Keratinocyte (primary cell): ENCODE measurements around the gene ADAMTS17. TPM values are rescaled to one million over a fixed set of nuclear protein-coding genes. Genes with fewer than 3 reads are reported as not detected.

Experiments
- DNase-seq: peaks from one replicate; pipeline ENCODE4 v3.0.0-alpha.2; 2011; ENCODE audit warnings: low read depth, missing footprints, low spot score
- FAIRE-seq: peaks from 2 replicates; lab custom pipeline; 2011; peaks lifted over from hg19 to GRCh38; lab: Jason Lieb, UNC
- H2AFZ ChIP-seq: 2 replicates; pipeline ENCODE4 v1.6.0; 2012; ENCODE audit warnings: low read length, control low read depth, inconsistent platforms; ENCODE audit not compliant: control insufficient read depth
- H3K27ac ChIP-seq: 2 replicates; pipeline ENCODE4 v1.5.1; 2011; ENCODE audit warnings: low read length; ENCODE audit not compliant: control insufficient read depth, insufficient read depth
- H3K27me3 ChIP-seq: 3 replicates; pipeline ENCODE4 v1.6.0; 2011; ENCODE audit warnings: low read length; ENCODE audit not compliant: control insufficient read depth, insufficient read depth; ENCODE audit errors: extremely low read depth
- H3K36me3 ChIP-seq, 2 experiments: 2 replicates in 1 of 2; 3 replicates in 1 of 2; pipeline ENCODE4 v1.5.1; 2011; ENCODE audit warnings: low read length in 2 of 2, mild to moderate bottlenecking in 1 of 2; ENCODE audit not compliant: control insufficient read depth in 2 of 2, insufficient read depth in 2 of 2; ENCODE audit errors: extremely low read depth in 1 of 2
- H3K4me1 ChIP-seq: 3 replicates; pipeline ENCODE4 v1.5.1; 2011; ENCODE audit warnings: low read length; ENCODE audit not compliant: control insufficient read depth, insufficient read depth; ENCODE audit errors: extremely low read depth
- H3K4me2 ChIP-seq: 3 replicates; pipeline ENCODE4 v1.6.0; 2011; ENCODE audit warnings: low read depth, low read length; ENCODE audit not compliant: control insufficient read depth, insufficient read depth; ENCODE audit errors: extremely low read depth
- H3K4me3 ChIP-seq, 3 experiments: fragments of 200-600 bp in 1 of 3; sonication (generic) in 1 of 3; 2 replicates in 2 of 3; 3 replicates in 1 of 3; pipeline ENCODE4 v1.5.1; 2011 to 2016; ENCODE audit warnings: low read length in 3 of 3, mild to moderate bottlenecking in 3 of 3, control low read depth in 2 of 3, inconsistent platforms in 1 of 3, low read depth in 1 of 3, mixed read lengths in 1 of 3, mixed run types in 1 of 3, moderate library complexity in 1 of 3; ENCODE audit not compliant: control insufficient read depth in 2 of 3, insufficient read depth in 2 of 3; ENCODE audit errors: extremely low read depth in 1 of 3
- H3K79me2 ChIP-seq: 2 replicates; pipeline ENCODE4 v1.6.0; 2012; ENCODE audit warnings: low read length; ENCODE audit not compliant: control insufficient read depth, insufficient read depth
- H3K9ac ChIP-seq: 3 replicates; pipeline ENCODE4 v1.6.0; 2011; ENCODE audit warnings: low read length; ENCODE audit not compliant: control insufficient read depth, insufficient read depth; ENCODE audit errors: extremely low read depth
- H3K9me1 ChIP-seq: 3 replicates; pipeline ENCODE4 v1.6.0; 2011; ENCODE audit warnings: low read length; ENCODE audit not compliant: control insufficient read depth, insufficient read depth; ENCODE audit errors: extremely low read depth
- H3K9me3 ChIP-seq: 2 replicates; pipeline ENCODE4 v1.5.1; 2012; ENCODE audit warnings: low read depth, low read length; ENCODE audit not compliant: control insufficient read depth
- H4K20me1 ChIP-seq: 3 replicates; pipeline ENCODE4 v1.6.0; 2011; ENCODE audit warnings: low read length; ENCODE audit not compliant: control insufficient read depth, insufficient read depth; ENCODE audit errors: extremely low read depth
- CTCF ChIP-seq, 3 experiments: IDR thresholded peaks in 1 of 3; conservative IDR thresholded peaks in 1 of 3; optimal IDR thresholded peaks in 1 of 3; 2 replicates in 2 of 3; 3 replicates in 1 of 3; pipeline versions ENCODE3 to v1.5.1; 2011; ENCODE audit warnings: low read length in 3 of 3, mild to moderate bottlenecking in 3 of 3, moderate library complexity in 2 of 3, control low read depth in 1 of 3, inconsistent platforms in 1 of 3; ENCODE audit not compliant: insufficient read depth in 2 of 3; ENCODE audit errors: extremely low read depth in 1 of 3
- EZH2 ChIP-seq: IDR thresholded peaks from one replicate; pipeline ENCODE4 v1.6.1; 2012; ENCODE audit warnings: inconsistent platforms, mild to moderate bottlenecking, low read length, moderate library complexity
- dilution Hi-C: fragments of 300-500 bp; cut with MboI; formaldehyde crosslinking; loops from one replicate; pipeline ENCODE4 v1.7.0; 2020; ENCODE audit warnings: low sequenced_read_pairs; ENCODE audit not compliant: extremely low pct_ligation_motif_present
- polyA plus RNA-seq, 5 experiments: library from polyadenylated mRNA; depleted of rRNA in 3 of 5; stranded (reverse) in 3 of 5; stranded (forward) in 1 of 5; unstranded in 1 of 5; fragments of >200 nt; gene quantifications; 1 replicate in 1 of 5; 2 replicates in 3 of 5; 3 replicates in 1 of 5; pipeline versions ENCODE4 v1.2.1 to v1.2.3, GENCODE V29; 2011 to 2012; ENCODE audit warnings: missing spikeins in 2 of 5, low read depth in 1 of 5, low replicate concordance in 1 of 5

Gene ADAMTS17
- polyA plus RNA-seq, 1 donor (not counting 4 experiments of a cell fraction or from before 2014, with no cell fraction given), result 0.18 TPM

GRCh38 chr15:100333236-100333635, 8.5 kb downstream of the ADAMTS17 start:
- H3K4me3 ChIP-seq, result no peak overlapping the region
- TF ChIP-seq CTCF (optimal IDR thresholded peaks at IDR 0.05 in 1 of 3, IDR thresholded peaks at IDR 0.05 in 1 of 3, conservative IDR thresholded peaks at IDR 0.05 in 1 of 3; ENCODE audit: extremely low read depth in 1 of 3, insufficient read depth in 2 of 3, low read length in 3 of 3) (no peak), EZH2 (no peak)
- no peaks in the 10 kb centered on the region for H3K9me1 ChIP-seq
- H3K4me1 ChIP-seq, result no peaks in the 10 kb centered on the region
- no peak overlapping the region for H3K27ac ChIP-seq
- H4K20me1 ChIP-seq, result no peaks in the 10 kb centered on the region
- H3K4me2 ChIP-seq, result no peak overlapping the region
- no peak overlapping the region for H3K9ac ChIP-seq
- DNase-seq (no peak), FAIRE-seq (no peak)
- no peak overlapping the region for H2AFZ ChIP-seq
- H3K27me3 ChIP-seq, result peaks cover 8% of the 10 kb centered on the region
- no peaks in the 10 kb centered on the region for H3K36me3 ChIP-seq
- no peaks in the 10 kb centered on the region for H3K9me3 ChIP-seq
- dilution Hi-C loops, result no loop called here
- H3K79me2 ChIP-seq, result no peaks in the 10 kb centered on the region

GRCh38 chr15:100332721-100333120, 9.1 kb downstream of the ADAMTS17 start:
- H3K79me2 ChIP-seq, result no peaks in the 10 kb centered on the region
- H2AFZ ChIP-seq, result no peak overlapping the region
- DNase-seq, result no peak
- H3K4me1 ChIP-seq, result no peaks in the 10 kb centered on the region
- no peak overlapping the region for H3K9ac ChIP-seq
- H3K36me3 ChIP-seq, result no peaks in the 10 kb centered on the region
- H3K9me1 ChIP-seq, result no peaks in the 10 kb centered on the region
- peaks cover 8% of the 10 kb centered on the region for H3K27me3 ChIP-seq
- no peaks in the 10 kb centered on the region for H4K20me1 ChIP-seq
- no peak for FAIRE-seq
- H3K4me2 ChIP-seq, result no peak overlapping the region
- dilution Hi-C loops, result no loop called here
- H3K9me3 ChIP-seq, result no peaks in the 10 kb centered on the region
- no peak overlapping the region for H3K4me3 ChIP-seq
- H3K27ac ChIP-seq, result no peak overlapping the region
- TF ChIP-seq EZH2, result no peak
- no peak for TF ChIP-seq CTCF (optimal IDR thresholded peaks at IDR 0.05 in 1 of 3, IDR thresholded peaks at IDR 0.05 in 1 of 3, conservative IDR thresholded peaks at IDR 0.05 in 1 of 3; ENCODE audit: extremely low read depth in 1 of 3, insufficient read depth in 2 of 3, low read length in 3 of 3)
